Smooth muscle cell (in vitro differentiated cells): ENCODE data around the gene ALDH1A1. TPM values are rescaled to one million over a fixed set of nuclear protein-coding genes. Genes with fewer than 3 reads are reported as not detected.

Source experiments
- DNase-seq: peaks from one replicate; lab custom pipeline; 2025; ENCODE audit not compliant: unreplicated experiment; lab: John Stamatoyannopoulos, UW
- H2AFZ ChIP-seq: fragments of 200-600 bp; sonication (generic); 2 replicates; pipeline ENCODE4 v1.6.0; 2016; ENCODE audit warnings: antibody characterized with exemption, low read depth, mild to moderate bottlenecking
- H3F3A ChIP-seq: fragments of 200-600 bp; sonication (generic); 2 replicates; pipeline ENCODE4 v1.6.0; 2017; ENCODE audit warnings: antibody characterized with exemption, low read depth
- H3K27ac ChIP-seq: fragments of 200-600 bp; sonication (generic); 2 replicates; pipeline ENCODE4 v1.5.1; 2016; ENCODE audit warnings: low read depth, mild to moderate bottlenecking
- H3K27me3 ChIP-seq: fragments of 200-600 bp; sonication (generic); 2 replicates; pipeline ENCODE4 v1.6.1; 2016; ENCODE audit warnings: low read depth, mild to moderate bottlenecking
- H3K36me3 ChIP-seq: fragments of 200-600 bp; sonication (generic); 2 replicates; pipeline ENCODE4 v1.5.1; 2016; ENCODE audit warnings: low read depth
- H3K4me1 ChIP-seq: fragments of 200-600 bp; sonication (generic); 2 replicates; pipeline ENCODE4 v1.5.1; 2016; ENCODE audit warnings: low read depth
- H3K4me2 ChIP-seq: fragments of 200-600 bp; sonication (generic); 2 replicates; pipeline ENCODE4 v1.6.0; 2016; ENCODE audit warnings: mild to moderate bottlenecking
- H3K4me3 ChIP-seq: fragments of 200-600 bp; sonication (generic); 2 replicates; pipeline ENCODE4 v1.5.1; 2016; ENCODE audit warnings: mild to moderate bottlenecking
- H3K79me2 ChIP-seq: fragments of 200-600 bp; sonication (generic); 2 replicates; pipeline ENCODE4 v1.6.0; 2016; ENCODE audit warnings: low read depth, mild to moderate bottlenecking
- H3K9ac ChIP-seq: fragments of 200-600 bp; sonication (generic); 2 replicates; pipeline ENCODE4 v1.6.0; 2016; ENCODE audit warnings: low read depth
- H3K9me3 ChIP-seq: fragments of 200-600 bp; sonication (generic); replicated peaks from 2 replicates; pipeline ENCODE4 v1.5.1; 2016; ENCODE audit warnings: low read depth
- H4K20me1 ChIP-seq: fragments of 200-600 bp; sonication (generic); 2 replicates; pipeline ENCODE4 v1.6.0; 2016; ENCODE audit warnings: low read depth
- CTCF ChIP-seq: fragments of 200-600 bp; sonication (generic); IDR thresholded peaks from 2 replicates; pipeline ENCODE4 v1.5.1; 2017; ENCODE audit warnings: borderline replicate concordance, mild to moderate bottlenecking, antibody characterized with exemption; ENCODE audit not compliant: insufficient read depth, poor library complexity, severe bottlenecking
- WGBS: methylation state at CpG from one replicate; pipeline ENCODE4 v1.1.7; 2016; ENCODE audit warnings: low lambda C conversion rate; 5-methylcytosine and 5-hydroxymethylcytosine counted together
- polyA plus RNA-seq: library from polyadenylated mRNA; unstranded; fragments of >200 nt; fragmentation: Nextera tagmentation; extraction: Ambion mirVana; gene quantifications from 2 replicates; pipeline ENCODE4 v1.2.1, GENCODE V29; 2016
- total RNA-seq: library from RNA; depleted of rRNA; stranded (reverse); fragments of >200 nt; gene quantifications from 2 replicates; pipeline ENCODE4 v1.2.3, GENCODE V29; 2014

Gene ALDH1A1
- total and polyA plus RNA-seq, 2 experiments from 2014 or later, result 0.07 to 0.09 TPM

DNA sequence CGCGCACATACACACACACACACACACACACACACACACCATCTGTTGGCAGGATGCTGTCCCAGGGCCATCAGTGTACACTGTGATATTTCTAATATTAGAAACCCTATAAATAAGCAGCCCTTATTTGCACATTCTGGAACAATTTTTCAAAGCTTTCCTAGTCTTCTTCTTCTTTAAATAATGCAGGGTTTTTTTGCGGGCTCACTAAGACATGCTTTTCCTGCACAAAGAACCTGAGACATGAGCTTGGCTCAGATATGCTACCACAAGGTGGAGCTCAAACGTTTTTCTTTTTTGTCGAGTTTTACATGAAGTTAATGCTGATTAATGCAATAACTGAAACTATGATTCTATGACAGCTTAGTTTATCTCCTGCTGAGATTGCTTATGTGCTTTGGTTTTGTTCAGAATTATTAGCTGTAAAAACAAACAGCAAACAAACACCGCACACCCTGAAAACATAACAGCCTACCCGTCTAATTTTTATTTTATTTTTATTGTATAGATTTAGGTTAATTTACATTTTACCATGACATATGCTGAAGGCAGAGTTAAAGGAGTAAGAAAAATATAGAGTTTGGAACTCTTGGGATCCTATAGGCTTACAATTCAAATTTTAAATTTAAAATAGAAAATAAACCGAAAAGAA is 95.8 kb downstream of the ALDH1A1 start:
- H3K27me3 ChIP-seq, result no peaks in the 10 kb centered on the region
- no peaks in the 10 kb centered on the region for H3K9me3 ChIP-seq
- no peak overlapping the region for H3K9ac ChIP-seq
- H2AFZ ChIP-seq, result peak overlapping the region; percentile 82
- no peaks in the 10 kb centered on the region for H3K36me3 ChIP-seq
- no peaks in the 10 kb centered on the region for H4K20me1 ChIP-seq
- H3K4me2 ChIP-seq, result peak overlapping the region; percentile 58
- H3K27ac ChIP-seq, result peak overlapping the region; percentile 48
- DNase-seq, result no peak
- WGBS, result 61% methylated on average over 8 of the region's 8 CpGs
- peaks cover 14% of the 10 kb centered on the region for H3K4me1 ChIP-seq
- H3K4me3 ChIP-seq, result no peak overlapping the region
- H3F3A ChIP-seq, result peaks cover 9% of the 10 kb centered on the region
- H3K79me2 ChIP-seq, result no peaks in the 10 kb centered on the region
- peak; percentile 69 for TF ChIP-seq CTCF

GRCh38 chr9:72855890-72856523 is 96.8 kb downstream of the ALDH1A1 start:
- TF ChIP-seq CTCF, result no peak
- 88% methylated on average over 5 of the region's 5 CpGs for WGBS
- no peaks in the 10 kb centered on the region for H3K9me3 ChIP-seq
- DNase-seq, result no peak
- peaks cover 9% of the 10 kb centered on the region for H3F3A ChIP-seq
- H2AFZ ChIP-seq, result no peak overlapping the region
- no peak overlapping the region for H3K4me3 ChIP-seq
- H3K27me3 ChIP-seq, result no peaks in the 10 kb centered on the region
- H3K4me2 ChIP-seq, result no peak overlapping the region
- no peaks in the 10 kb centered on the region for H3K79me2 ChIP-seq
- H3K9ac ChIP-seq, result no peak overlapping the region
- no peaks in the 10 kb centered on the region for H4K20me1 ChIP-seq
- H3K4me1 ChIP-seq, result peaks cover 14% of the 10 kb centered on the region
- H3K27ac ChIP-seq, result no peak overlapping the region
- H3K36me3 ChIP-seq, result no peaks in the 10 kb centered on the region

DNA sequence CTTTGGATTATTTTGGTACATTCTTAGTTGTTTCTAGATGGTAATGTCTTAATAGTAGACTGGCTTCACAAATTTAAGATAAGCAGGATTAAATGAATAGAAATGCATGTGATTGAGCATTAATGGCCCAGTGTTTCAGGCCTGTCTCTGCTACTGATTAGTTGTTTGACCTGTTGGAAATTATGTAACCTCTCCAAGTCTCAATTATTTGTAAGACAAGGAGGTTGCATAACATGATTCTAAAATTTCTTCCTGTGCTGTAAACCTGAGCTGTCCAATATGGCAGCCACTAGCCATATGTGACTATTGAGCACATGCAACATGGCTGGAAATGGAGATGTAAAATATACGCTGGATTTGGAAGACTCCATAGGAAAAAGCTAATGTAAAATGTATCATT is 97.5 kb downstream of the ALDH1A1 start:
- no peak for DNase-seq
- Histone ChIP-seq H3K27me3 (no peaks in the 10 kb centered on the region), H3K9me3 (no peaks in the 10 kb centered on the region), H3K79me2 (no peaks in the 10 kb centered on the region), H3K36me3 (no peaks in the 10 kb centered on the region), H3F3A (peaks cover 9% of the 10 kb centered on the region), H4K20me1 (no peaks in the 10 kb centered on the region), H3K4me2 (no peak overlapping the region), H3K9ac (no peak overlapping the region), H3K27ac (no peak overlapping the region), H3K4me3 (no peak overlapping the region), H3K4me1 (peaks cover 14% of the 10 kb centered on the region), H2AFZ (no peak overlapping the region)
- 97% methylated on average over 1 of the region's 1 CpG for WGBS
- TF ChIP-seq CTCF, result no peak

Other genes with a start within 250 kb of the ALDH1A1 start
- 897 and 967 TPM in 2 replicates for gene ANXA1, start 198.8 kb upstream of the ALDH1A1 start, total RNA-seq
- 266 and 573 TPM in 2 replicates for gene ANXA1, start 198.8 kb upstream of the ALDH1A1 start, polyA plus RNA-seq